HS-27A (cell line): Measurements from ENCODE around the gene CACNA2D3.

Source experiments
- DNase-seq: peaks from one replicate; pipeline ENCODE4 v3.0.0-alpha.2; 2012; ENCODE audit warnings: low read depth, missing footprints

CACNA2D3 gene

GRCh38 chr3:54341811-54342210 lies 219.5 kb downstream of the CACNA2D3 start:
- DNase-seq: no peak

- DNase-seq: no peak
Measured at GRCh38 chr3:54342676-54343075, 220.3 kb downstream of the CACNA2D3 start.

DNA sequence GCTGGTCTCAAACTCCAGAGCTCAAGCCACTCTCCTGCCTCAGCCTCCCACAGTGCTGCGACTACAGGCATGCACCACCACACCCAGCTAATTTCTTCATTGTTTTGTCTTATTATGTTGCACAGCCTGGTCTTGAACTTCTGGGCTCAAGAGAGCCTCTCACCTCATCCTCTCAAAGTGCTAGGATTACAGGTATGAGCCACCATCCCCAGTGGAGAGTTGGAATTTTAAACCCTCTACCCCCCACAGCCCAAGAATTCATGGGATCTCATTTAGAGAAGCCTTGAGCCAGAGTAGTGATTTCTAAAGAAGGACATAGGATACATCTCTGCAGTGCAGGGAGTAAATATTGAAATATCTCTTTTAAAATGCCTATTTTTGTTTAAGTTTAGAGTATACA lies 221.1 kb downstream of the CACNA2D3 start:
- DNase-seq: no peak

DNA sequence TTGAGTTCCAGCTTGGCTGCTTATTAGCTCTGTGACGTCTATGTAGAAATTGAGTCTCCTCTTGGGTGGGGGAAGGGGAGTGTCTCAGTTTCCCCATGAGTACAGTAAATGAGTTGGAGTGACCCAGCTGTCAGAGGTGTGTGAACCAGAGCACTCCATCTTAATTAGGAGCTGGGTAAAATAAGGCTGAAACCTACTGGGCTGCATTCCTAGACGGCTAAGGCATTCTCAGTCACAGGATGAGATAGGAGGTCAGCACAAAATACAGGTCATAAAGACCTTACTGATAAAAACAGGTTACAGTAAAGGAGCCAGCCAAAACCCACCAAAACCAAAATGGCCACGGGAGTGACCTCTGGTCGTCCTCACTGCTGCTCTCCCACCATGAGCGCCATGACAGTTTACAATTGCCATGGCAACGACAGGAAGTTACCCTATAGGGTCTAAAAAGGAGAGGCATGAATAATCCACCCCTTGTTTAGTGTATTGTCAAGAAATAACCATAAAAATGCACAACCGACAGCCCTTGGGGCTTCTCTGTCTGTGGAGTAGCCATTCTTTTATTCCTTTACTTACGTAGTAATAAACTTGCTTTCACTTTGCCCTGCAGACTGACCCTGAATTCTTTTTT lies 222.4 kb downstream of the CACNA2D3 start:
- no peak for DNase-seq

GRCh38 chr3:54345847-54346375 lies 223.6 kb downstream of the CACNA2D3 start:
- DNase-seq: no peak

GRCh38 chr3:54347060-54347459 lies 224.7 kb downstream of the CACNA2D3 start:
- DNase-seq: no peak

- DNase-seq: no peak
Measured at GRCh38 chr3:54347933-54348332, 225.6 kb downstream of the CACNA2D3 start.

DNA sequence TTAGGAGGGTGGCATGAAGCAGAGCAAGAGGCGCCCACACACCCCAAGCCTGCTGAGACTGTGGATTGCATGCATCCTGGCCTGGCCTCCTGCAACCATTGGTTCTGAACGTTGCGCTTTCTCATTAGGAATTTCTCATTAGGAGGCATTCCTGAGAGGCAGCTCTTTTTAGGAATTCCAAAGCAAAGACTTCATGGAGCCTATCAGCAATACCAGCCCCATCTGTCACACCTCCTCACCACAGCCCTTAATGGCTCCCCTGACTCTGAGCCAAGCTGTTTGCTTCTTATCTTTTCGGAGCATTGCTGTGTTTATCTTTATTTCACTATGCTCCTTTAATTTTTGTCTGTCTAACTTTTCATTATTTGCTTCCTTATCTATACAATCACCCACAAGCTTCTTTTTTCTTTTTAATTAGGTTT lies 226.9 kb downstream of the CACNA2D3 start:
- no peak for DNase-seq

DNA sequence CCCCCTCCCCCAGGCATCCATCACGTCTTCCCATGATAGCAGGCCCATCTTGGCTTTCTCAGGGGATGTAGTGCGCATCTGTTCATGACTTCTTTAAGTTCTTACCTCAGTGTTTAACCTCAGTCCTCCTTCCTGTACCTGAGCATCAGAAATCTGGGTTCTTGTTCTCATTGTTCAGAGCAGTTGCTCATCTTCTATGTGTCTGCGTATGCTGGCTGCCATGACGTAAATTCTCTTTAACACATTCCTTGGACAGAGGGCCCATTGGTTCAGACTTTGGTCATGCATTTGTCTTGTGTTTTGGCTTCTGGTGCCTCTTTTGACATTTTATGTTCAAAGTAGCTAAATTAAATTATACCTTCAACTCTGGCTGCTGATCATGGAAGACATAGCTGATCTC lies 227.3 kb downstream of the CACNA2D3 start:
- DNase-seq: no peak

GRCh38 chr3:54353546-54353945 lies 231.2 kb downstream of the CACNA2D3 start:
- DNase-seq: no peak

DNA sequence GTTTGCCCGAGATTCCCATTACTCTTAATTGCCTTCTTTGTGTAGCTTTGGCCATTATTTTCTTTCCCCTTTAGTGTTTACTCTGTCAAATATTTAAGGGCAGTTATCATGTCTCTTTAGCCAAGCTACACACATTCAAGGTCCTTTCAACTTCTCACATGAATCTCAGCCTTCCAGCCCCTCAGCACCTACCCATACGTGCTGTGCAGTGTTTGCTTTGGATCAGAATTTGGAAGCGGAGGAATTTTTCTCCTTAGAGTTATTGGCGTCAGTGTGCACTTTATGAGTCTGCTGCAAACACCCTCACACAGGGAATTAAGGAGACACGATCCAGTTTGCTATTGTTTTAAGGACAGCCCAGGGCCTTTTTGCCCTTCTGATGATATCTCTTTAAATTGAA lies 231.6 kb downstream of the CACNA2D3 start:
- no peak for DNase-seq

DNA sequence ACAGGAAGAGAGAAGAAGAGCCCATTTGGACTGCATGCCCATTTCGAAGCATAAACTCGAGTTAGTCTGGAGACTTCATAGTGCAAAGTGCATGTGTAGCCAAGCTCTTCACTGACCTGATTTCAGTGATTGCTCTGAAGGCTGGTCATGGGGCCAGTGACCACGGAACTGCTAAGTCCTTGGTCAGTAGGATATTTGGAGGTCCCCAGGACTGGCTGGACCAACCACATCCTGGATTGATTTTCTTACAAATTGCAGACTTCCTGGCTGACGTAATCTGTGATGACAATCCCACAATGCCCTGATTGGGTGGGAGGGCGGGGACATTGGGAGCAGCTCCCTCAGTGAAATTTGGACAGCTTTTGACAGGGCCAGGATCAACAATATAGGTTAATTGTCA lies 233.4 kb downstream of the CACNA2D3 start:
- DNase-seq: no peak

DNA sequence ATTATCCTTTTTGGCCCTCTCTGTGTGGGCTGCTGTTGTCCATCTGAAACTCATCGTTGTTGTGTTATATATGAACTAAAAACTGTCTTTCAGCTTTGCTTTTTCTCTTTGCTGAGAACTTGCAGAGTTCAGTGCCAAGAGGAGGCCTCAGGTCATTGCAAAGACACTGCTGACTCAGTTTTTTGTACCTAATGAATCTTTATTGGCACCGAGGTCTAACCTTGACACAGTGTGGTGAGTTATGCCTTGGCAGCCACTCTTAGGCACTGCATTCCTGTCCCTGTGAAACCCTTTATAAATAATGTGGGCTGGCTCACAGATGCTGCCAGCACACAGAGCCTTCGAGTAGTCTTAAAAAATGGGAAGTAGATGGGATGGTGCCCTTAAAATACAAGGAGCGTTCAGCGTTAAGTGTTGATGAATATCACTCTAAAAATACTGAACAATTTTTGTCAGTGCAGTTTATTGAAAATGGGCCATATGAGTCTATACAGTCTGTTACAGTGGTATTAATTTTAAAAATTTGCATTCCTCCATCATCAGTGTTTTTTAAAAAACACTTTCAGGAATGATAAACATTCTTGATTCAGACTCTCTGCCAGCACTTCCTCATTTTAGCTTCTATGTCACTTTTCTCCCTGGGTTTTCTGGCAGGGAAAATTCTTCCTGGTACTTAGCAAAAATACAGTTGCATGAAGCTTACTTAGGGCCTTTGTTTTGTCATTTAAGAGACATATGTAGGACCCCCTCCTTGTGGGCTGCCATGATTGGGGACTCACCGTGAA lies 234.1 kb downstream of the CACNA2D3 start:
- DNase-seq: no peak

- no peak for DNase-seq
Measured at GRCh38 chr3:54357301-54357700, 234.9 kb downstream of the CACNA2D3 start.

DNA sequence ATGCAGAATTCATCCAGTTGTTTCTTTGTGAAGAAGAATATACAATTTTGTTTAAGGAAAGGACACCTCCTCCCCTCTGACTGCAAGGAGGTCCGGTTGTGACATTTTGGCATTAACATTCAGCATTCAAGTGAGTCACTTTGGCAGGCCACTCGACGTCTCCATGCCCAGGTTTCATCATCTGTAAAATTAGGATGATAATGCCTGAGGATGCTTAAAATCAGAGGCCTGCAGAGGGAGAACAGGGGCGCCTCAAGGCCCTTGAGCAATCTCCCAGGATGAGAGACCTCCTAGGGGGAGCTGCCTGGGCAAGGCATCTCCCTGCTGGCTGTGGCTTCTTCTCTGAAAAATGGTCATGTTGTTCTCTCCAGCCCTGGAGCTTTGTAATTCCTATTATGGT lies 236.0 kb downstream of the CACNA2D3 start:
- no peak for DNase-seq

GRCh38 chr3:54358969-54359694 lies 236.8 kb downstream of the CACNA2D3 start:
- no peak for DNase-seq

GRCh38 chr3:54360320-54360719 lies 238.0 kb downstream of the CACNA2D3 start:
- no peak for DNase-seq

DNA sequence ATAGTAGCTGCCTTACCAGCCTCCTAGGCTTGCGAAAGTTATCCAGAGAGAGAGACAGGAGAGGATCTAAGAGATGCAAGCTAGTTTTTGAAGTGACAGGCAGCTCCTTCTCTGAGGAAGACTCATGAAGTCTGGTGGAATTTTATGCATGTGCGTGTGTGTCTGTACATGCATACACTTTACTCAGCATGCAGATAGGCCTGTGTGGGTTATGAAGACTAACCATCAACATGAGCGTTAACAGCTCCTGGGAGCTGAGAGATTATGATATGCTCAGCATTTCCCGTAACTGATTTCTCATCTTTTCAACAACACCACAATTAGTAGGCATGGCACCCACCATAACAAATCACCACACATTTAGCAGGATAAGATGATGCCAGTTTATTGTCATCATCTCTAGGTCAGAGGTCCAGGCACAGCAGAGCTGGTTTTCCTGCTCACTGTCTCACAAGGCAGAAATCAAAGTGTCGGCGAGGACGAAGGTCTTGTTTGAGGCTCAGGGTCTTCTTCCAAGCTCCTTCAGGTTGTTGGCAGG lies 239.5 kb downstream of the CACNA2D3 start:
- no peak for DNase-seq

DNA sequence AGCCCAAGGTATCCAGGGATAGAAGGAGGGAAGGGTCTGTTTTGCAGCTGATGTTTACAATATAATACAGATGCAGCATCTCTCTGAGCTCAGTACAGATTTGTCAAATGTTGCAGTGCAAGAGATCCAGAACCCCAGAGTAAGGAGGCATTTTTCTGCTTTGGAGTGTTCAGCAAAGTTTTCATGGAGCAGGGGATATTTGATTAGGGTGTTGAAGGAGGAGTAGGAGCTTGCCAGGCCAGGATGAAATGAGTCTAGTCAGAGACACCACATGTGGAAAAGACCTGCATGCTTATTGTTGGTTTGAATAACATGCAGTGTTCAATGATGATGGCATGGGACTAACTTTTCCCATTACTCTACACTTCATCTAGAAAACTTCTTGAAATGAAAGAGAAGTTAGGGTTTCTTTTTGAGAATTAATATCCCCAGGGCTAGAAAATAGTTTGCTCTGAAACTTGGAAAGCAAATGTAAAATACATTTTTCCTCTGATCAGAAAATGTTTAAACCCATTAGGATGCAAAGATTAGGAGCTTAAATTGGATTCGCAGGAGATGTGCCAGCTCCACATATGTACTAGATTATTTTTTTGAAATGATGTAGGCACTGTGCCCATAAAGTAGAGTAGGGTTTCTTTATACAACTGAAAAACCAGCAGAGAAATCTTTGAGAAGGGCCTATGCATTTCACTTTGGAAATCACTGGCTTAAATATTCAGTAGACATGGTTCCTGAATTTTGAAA lies 243.8 kb downstream of the CACNA2D3 start:
- DNase-seq: no peak

DNA sequence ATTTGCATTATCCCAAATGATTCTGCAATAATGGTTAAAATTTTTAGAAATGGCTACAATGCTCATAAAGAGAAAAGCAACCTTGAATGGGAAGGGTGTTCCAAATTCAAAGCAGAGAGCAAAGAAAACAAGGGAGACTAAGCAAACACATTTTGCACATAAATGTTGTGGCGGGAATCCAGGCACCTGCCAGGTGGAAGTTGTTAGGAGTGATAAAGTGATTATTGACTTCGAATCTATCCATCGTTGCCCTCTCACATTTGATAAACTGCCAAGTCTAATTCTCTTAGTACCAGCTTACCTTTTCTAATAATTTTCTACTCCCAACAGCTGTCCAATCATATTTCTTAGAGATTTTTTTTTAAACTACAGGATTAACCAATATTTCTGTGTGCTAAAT lies 244.5 kb downstream of the CACNA2D3 start:
- DNase-seq: no peak

DNA sequence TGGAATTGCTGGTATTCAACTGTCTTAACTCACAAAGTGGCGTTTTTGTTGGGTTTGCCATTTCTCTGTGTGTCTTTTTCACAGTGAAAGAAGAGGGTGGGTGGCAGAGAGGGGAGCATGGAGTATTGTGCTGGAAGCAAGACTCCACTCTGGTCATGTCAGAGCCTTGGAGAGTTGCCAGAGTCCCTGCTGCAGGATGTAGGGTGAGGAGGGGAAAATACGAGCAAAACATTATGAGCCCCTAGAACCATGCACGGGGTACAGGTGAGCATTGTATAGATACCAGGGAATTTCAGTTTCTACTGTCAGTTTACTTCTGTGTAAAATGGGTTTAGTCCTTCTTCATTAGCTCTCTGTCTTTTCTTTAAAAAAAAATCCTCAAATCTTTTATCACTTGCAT lies 249.9 kb downstream of the CACNA2D3 start:
- no peak for DNase-seq
